ENCODE measurements around the gene TRANK1.
"Not testable (repeated sequence)": the region's sequence is repeated elsewhere in the genome, so short reads cannot be mapped to it uniquely, and the experiment has no call there.

The TRANK1 gene

DNA sequence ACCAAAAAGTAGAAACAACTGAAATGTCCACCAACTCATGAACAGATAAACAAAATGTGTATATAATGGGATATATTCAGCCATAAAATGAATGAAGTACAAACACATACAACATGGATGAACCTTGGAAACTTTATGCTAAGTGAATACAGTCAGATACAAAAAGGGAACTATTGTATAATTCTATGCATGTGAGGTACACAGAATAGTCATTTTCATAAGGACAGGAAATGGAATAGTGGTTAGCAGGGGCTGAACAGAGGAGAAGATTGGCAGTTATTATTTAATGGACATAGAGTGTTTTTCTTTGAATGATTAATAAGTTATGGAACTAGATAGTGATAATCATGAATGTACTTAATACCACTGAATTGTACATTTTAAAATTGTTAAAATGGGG lies 20.0 kb upstream of the TRANK1 start:
- H3K27ac Mint-ChIP-seq, result no peak overlapping the region
- H3K36me3 Mint-ChIP-seq, result no peaks in the 10 kb centered on the region
- H3K4me1 Mint-ChIP-seq, result peaks cover 11% of the 10 kb centered on the region
- H3K4me3 Mint-ChIP-seq, result no peak overlapping the region
- H3K9me3 Mint-ChIP-seq, result no peaks in the 10 kb centered on the region
- no peaks in the 10 kb centered on the region for H3K27me3 Mint-ChIP-seq

DNA sequence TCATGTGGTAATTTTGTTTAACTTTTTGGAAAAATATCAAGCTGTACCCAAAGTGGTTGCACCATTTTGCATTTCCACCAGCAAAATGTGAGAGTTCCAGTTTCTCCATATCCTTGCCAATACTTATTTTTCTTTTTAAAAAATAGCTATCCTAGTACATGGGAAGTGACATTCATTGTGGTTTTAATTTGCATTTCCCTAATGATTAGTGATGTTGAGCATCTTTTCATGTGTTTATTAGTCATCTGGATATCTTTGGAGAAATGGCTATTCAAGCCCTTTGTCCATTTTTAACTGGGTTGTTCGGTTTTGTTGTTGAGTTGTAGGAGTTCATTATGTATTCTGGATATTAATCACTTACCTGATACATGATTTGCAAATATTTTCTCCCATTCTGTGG lies 19.5 kb upstream of the TRANK1 start:
- Mint-ChIP-seq H3K4me3 (no peak overlapping the region), H3K4me1 (peaks cover 6% of the 10 kb centered on the region), H3K27ac (no peak overlapping the region), H3K27me3 (no peaks in the 10 kb centered on the region), H3K36me3 (no peaks in the 10 kb centered on the region), H3K9me3 (no peaks in the 10 kb centered on the region)

DNA sequence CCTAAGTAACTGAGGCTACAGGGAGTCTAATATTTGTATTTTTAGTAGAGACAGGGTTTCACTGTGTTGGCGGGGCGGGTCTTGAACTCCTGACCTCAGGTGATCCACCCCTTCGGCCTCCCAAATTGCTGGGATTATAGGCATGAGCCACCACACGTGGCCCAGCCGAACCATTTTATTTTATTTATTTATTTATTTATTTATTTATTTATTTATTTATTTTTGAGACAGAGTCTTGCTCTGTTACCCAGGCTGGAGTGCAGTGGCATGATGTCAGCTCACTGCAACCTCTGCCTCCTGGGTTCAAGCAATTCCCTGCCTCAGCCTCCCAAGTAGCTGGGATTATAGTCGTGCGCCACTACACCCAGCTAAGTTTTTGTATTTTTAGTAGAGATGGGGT lies 18.2 kb upstream of the TRANK1 start:
- not testable (repeated sequence) for H3K27ac Mint-ChIP-seq, H3K9me3 Mint-ChIP-seq, H3K4me1 Mint-ChIP-seq, H3K27me3 Mint-ChIP-seq, H3K36me3 Mint-ChIP-seq, H3K4me3 Mint-ChIP-seq

DNA sequence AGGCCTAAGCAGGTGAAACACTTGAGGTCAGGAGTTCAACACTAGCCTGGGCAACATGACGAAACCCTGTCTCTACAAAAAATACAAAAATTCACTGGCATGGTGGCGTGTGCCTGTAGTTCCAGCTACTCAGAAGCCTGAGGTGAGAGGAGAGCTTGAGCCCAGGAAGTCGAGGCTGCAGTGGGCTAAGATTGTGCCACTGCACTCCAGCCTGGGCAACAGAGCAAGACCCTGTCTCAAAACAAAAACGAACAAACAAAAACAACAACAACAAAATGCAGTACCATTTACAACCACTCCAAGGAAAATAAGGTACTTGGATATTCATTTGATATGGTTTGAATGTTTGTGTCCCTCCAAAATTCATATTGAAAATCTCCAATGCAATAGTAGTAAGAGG lies 15.6 kb upstream of the TRANK1 start:
- Mint-ChIP-seq H3K4me1 (peaks cover 10% of the 10 kb centered on the region), H3K36me3 (no peaks in the 10 kb centered on the region), H3K4me3 (no peak overlapping the region), H3K9me3 (no peaks in the 10 kb centered on the region), H3K27ac (no peak overlapping the region), H3K27me3 (no peaks in the 10 kb centered on the region)

DNA sequence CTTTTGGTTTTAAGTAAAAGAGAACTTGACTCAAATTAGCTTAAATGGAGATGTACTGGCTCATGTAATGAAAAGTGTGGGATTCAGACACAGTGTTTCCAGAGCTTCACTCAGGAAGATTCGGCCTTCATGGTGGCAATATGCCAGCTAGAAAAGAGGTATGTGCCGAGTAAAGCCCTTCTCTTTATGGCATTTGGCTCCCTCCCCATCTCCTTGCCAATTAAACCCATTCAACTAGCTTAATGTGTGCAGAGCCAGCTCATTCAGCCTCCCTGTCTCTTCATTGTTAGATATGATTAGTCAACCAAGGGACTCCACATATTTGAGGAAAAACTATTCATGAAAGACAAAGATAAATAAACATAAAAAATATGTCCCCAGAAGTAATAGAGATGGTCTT lies 15.0 kb upstream of the TRANK1 start:
- Mint-ChIP-seq H3K36me3 (no peaks in the 10 kb centered on the region), H3K27me3 (no peaks in the 10 kb centered on the region), H3K27ac (no peak overlapping the region), H3K4me1 (peaks cover 10% of the 10 kb centered on the region), H3K4me3 (no peak overlapping the region), H3K9me3 (no peaks in the 10 kb centered on the region)

DNA sequence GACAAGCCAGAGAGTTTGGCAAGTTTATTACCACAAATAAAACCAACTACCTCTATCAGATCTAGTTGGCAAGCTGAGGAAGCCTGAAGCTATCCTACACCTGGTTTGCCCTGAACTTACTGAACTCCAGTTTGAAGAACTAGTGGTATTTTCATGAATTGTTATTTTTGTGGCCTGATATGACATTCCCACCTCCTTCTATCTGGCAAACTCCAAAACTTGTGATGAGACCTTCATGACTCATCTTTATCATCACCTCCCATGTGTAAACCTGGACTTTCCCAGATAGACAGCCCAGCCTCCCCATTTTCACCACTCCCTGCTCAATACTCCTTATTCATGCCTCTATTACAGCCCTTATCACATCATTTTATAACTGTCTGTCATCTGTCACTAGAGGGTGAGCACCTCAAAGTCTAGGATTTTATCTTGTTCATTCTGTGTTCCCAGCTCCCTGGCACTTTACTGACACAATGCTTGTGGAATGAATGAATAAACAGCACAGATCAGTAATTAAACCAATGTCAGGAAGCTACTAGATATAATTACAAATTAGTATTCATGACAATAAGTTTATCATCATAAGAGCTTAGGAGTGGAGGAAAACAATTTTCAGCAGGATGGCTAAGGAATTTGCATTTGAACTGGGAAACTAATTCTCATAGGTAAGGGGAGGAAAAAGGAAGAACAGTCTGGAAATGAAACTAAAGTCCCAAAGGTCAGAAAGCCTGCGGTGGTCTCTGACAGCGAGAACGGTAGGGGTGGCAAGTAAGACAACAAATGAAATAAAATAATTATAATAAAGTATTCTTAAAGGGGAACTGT lies 13.2 kb upstream of the TRANK1 start:
- Mint-ChIP-seq H3K9me3 (no peaks in the 10 kb centered on the region), H3K27me3 (no peaks in the 10 kb centered on the region), H3K4me1 (peaks cover 10% of the 10 kb centered on the region), H3K27ac (peak overlapping the region; percentile 57), H3K4me3 (peak overlapping the region; percentile 0), H3K36me3 (no peaks in the 10 kb centered on the region)

DNA sequence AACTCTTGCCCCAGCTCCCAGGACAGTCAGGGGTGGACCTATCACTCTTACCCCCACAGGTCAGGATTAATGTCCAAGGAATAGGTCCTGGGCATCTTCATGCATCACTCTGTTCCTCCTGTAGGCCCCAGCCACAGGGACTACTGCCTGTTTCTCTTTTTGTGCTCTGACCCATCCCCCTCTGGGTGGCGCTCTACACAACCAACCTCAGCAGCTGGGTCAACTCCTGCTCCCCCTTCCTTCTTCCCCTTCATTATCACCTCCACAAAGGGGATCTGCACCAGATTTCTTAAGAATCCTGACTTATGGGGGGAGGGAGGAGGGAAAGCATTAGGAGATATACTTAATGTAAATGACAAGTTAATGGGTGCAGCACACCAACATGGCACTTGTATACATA lies 12.2 kb upstream of the TRANK1 start:
- Mint-ChIP-seq H3K9me3 (no peaks in the 10 kb centered on the region), H3K4me3 (no peak overlapping the region), H3K27me3 (no peaks in the 10 kb centered on the region), H3K4me1 (peaks cover 10% of the 10 kb centered on the region), H3K36me3 (no peaks in the 10 kb centered on the region), H3K27ac (no peak overlapping the region)

DNA sequence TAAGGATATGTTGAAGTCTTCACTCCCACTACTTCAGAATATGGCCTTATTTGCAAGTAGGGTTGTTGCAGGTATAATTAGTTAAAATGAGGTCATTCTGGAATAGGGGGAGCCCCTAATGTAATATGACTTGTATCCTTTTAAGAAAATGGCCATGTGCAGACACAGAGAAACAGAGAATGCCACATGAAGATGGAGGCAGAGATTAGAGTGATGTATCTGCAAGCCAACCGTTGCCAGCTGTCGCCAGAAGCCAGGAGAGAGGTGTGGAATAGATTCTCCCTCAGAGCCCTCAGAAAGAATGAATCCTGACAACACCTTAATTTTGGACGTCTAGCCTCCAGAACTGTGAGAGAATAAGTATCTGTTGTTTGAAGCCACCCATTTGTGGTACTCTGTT lies 11.3 kb upstream of the TRANK1 start:
- Mint-ChIP-seq H3K27ac (peak overlapping the region; percentile 4), H3K9me3 (no peaks in the 10 kb centered on the region), H3K4me3 (no peak overlapping the region), H3K36me3 (no peaks in the 10 kb centered on the region), H3K4me1 (peaks cover 10% of the 10 kb centered on the region), H3K27me3 (no peaks in the 10 kb centered on the region)

DNA sequence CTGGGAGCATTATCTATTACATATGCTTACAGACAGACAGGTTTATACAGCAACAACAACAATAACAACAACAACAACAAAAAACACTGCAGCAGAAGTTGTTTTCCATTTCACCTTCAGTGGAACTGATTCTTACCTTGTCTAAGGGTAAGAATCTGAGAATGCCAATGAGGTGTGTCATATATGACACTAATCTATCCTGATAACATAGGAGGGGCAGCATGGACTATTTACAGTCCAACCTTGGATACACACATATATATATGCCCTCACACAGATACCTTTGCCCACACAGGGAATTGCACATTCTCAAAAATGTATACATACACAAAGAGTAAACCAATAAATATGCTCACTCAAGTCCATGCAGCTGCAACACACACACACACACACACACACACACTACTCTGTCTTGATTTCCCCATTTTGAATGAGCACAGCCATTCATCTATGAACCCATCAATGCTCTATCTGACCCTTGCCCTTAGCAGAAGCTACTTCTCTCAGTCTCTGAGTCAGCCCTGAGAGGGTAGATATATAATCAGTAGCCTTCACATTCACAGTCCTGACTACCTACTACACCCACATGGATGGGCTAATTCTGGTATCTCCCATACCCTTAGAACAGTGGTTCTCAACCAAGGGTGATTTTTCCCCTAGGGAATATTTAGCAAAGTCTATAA lies 9.7 kb upstream of the TRANK1 start:
- Mint-ChIP-seq H3K27me3 (no peaks in the 10 kb centered on the region), H3K4me3 (no peak overlapping the region), H3K4me1 (peaks cover 12% of the 10 kb centered on the region), H3K27ac (no peak overlapping the region), H3K9me3 (no peaks in the 10 kb centered on the region), H3K36me3 (no peaks in the 10 kb centered on the region)

DNA sequence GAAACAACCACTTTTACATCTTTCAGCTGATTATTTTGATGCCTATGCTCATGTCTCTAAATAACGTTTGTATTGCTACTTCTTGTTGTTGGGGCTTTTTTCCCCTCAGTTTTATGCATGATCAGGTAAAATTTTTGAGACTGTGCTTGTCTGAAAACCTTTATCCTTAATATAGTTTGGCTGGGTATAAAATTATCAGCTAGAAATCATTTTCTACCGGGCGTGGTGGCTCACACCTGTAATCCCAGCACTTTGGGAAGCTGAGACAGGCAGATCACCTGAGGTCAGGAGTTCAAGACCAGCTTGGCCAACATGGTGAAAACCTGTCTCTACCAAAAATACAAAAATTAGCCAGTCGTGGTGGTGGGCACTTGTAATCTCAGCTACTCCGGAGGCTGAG lies 3.0 kb upstream of the TRANK1 start:
- not testable (repeated sequence) for H3K27ac Mint-ChIP-seq, H3K4me3 Mint-ChIP-seq, H3K9me3 Mint-ChIP-seq, H3K36me3 Mint-ChIP-seq, H3K27me3 Mint-ChIP-seq
- H3K4me1 Mint-ChIP-seq, result peaks cover 23% of the 10 kb centered on the region

DNA sequence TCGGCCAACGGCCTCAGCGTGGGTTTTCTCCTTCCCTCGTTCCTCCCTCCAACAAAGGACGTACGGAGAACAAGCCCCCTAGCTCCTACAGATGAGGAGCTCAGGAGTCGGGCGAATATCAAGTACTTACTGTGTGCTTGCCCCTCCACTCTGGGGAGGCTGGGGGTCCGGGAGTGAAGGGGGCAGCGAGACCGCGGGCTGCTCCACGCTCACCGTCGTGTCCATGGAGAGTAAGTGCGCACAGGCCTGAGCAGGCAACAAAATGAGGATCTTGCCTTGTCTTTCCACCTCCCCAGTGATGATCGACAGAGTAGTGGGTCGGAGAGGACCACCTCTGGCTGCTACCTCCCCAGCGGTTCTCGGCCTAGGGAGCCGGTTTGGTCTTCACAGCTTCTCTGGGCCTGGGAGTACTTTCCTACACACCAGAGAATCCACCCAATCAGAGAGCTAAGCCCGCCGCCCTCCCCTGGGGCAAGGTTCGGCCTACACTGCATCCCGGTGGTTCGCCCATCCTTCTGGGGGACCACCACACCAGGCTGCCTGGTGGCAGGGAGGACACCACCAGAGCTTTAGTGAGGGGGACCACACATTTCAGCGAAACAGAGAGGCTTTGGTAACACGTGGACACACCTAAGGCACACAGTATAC lies 603 bp upstream of the TRANK1 start:
- peaks cover 4% of the 10 kb centered on the region for H3K9me3 Mint-ChIP-seq
- no peaks in the 10 kb centered on the region for H3K27me3 Mint-ChIP-seq
- H3K36me3 Mint-ChIP-seq, result peaks cover 8% of the 10 kb centered on the region
- H3K4me3 Mint-ChIP-seq, result peak overlapping the region; percentile 84
- no peak overlapping the region for H3K27ac Mint-ChIP-seq
- H3K4me1 Mint-ChIP-seq, result peaks cover 32% of the 10 kb centered on the region

DNA sequence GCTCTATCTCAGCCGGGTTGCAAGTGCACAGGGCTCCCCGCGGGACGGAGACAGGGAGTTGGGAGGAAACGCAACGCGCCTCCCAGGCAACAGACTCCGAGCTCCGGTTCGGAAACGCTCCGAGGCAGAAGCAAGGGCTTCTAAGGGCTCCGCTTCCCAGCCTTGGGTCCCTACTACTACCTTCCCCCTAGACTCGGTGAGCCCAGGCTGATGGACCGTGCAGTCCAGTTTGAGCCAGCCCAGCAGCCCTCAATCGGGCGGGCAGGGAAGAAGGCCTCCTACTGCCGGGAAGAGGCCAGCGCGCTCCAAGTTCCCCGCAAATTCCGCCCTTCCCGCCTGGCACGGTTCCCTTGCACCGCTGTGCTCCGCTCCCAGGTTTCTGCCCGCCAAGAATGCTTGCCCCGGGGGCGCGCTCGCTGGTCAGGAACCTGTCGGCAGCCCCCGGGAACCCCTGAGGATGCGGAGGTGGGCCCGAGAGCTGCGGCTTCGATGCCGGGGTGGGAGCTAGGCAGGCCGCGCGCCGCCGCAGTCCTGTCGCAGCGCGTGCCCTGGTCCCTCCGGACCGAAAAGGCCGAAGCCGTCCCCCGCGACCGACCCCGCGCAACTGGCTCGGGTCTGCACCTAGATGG lies 728 bp downstream of the TRANK1 start:
- Mint-ChIP-seq H3K4me3 (peak overlapping the region; percentile 77), H3K4me1 (peaks cover 27% of the 10 kb centered on the region), H3K36me3 (peaks cover 9% of the 10 kb centered on the region), H3K27ac (peak overlapping the region; percentile 59), H3K9me3 (peaks cover 4% of the 10 kb centered on the region), H3K27me3 (no peaks in the 10 kb centered on the region)

DNA sequence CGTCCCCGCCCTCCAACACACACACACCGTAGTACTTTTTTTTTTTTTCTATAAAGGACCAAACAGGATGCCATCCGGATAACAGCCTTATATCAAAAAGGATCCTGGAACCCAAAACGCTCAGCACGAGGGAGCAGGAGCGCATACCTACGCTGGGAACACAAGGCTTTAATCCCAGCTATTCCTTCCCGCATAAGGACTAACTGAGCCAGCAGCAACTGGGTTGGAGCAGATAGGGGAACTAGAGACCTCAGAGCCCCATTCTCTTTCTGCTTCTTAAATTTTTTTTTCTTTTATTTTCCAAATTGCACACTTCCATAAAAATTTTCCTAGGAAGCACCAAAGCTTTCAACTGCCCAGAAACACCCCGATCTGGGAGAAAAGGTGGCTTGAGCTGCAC lies 1.3 kb downstream of the TRANK1 start:
- peaks cover 22% of the 10 kb centered on the region for H3K4me1 Mint-ChIP-seq
- H3K27ac Mint-ChIP-seq, result peak overlapping the region; percentile 59
- H3K4me3 Mint-ChIP-seq, result peak overlapping the region; percentile 77
- H3K27me3 Mint-ChIP-seq, result no peaks in the 10 kb centered on the region
- peaks cover 3% of the 10 kb centered on the region for H3K9me3 Mint-ChIP-seq
- peaks cover 9% of the 10 kb centered on the region for H3K36me3 Mint-ChIP-seq

DNA sequence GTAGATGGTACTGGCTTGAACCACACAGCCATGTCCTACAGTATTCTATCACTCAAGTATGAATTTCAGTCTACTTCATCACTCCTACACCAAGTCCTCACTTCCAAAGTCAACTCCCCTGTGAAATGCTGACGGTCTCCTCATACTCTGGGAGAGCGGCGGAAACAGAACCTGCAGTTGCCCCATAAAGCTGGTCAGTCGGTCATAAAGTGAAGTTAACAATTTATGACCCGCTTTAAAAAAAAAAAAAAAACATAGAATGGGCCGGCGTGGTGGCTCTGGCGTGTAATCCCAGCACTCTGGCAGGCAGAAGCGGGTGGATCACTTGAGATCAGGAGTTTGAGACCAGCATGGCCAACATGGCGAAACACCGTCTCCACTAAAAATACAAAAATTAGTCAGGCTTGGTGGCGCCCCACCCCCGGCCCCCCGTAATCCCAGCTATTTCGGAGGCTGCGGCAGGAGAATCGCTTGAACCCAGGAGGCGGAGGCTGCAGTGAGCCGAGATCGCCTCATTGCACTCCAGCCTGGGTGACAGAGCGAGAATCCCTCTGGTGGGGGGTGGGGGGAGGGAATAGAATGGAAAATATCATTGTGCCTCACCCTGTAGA lies 2.1 kb downstream of the TRANK1 start:
- Mint-ChIP-seq H3K4me3 (no peak overlapping the region), H3K27me3 (no peaks in the 10 kb centered on the region), H3K36me3 (peaks cover 6% of the 10 kb centered on the region), H3K9me3 (no peaks in the 10 kb centered on the region), H3K27ac (no peak overlapping the region), H3K4me1 (peaks cover 18% of the 10 kb centered on the region)

DNA sequence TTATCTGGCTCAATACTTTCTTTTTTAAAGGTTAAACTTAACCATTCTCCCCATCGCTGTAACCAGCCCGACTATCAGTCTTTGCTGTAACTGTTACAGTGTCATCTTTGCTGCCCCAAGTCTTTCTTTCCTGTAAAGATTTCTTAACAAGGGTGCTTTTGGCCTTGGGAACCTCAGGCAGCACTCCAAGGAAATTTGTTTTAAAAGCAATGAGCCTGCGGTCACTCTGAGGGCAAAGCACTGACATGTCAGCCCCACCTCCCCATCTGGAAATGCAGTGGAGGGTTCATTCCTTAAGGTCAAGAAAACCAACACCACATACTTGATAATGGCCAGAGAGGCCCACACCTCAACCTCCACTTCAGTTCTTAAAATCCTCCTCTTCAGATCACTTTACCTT lies 3.2 kb downstream of the TRANK1 start:
- H3K4me1 Mint-ChIP-seq, result peaks cover 18% of the 10 kb centered on the region
- H3K27ac Mint-ChIP-seq, result peak overlapping the region; percentile 11
- no peaks in the 10 kb centered on the region for H3K27me3 Mint-ChIP-seq
- no peaks in the 10 kb centered on the region for H3K9me3 Mint-ChIP-seq
- H3K4me3 Mint-ChIP-seq, result no peak overlapping the region
- peaks cover 1% of the 10 kb centered on the region for H3K36me3 Mint-ChIP-seq
